ENCODE measurements around the gene LRMDA.

- no peak for TF ChIP-seq CTCF (IDR thresholded peaks at IDR 0.05)
- no peak for TF ChIP-seq POLR2A (IDR thresholded peaks at IDR 0.05)
Observed at GRCh38 chr10:75875740-75876139, 444.3 kb downstream of the LRMDA start.
